GOT3 (cell line): ENCODE measurements around the gene TMEM156.

ENCODE experiments used
- DNase-seq: peaks from one replicate; lab custom pipeline; 2025; ENCODE audit warnings: mixed read lengths; lab: John Stamatoyannopoulos, UW

TMEM156 gene, protein sequence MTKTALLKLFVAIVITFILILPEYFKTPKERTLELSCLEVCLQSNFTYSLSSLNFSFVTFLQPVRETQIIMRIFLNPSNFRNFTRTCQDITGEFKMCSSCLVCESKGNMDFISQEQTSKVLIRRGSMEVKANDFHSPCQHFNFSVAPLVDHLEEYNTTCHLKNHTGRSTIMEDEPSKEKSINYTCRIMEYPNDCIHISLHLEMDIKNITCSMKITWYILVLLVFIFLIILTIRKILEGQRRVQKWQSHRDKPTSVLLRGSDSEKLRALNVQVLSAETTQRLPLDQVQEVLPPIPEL

DNA sequence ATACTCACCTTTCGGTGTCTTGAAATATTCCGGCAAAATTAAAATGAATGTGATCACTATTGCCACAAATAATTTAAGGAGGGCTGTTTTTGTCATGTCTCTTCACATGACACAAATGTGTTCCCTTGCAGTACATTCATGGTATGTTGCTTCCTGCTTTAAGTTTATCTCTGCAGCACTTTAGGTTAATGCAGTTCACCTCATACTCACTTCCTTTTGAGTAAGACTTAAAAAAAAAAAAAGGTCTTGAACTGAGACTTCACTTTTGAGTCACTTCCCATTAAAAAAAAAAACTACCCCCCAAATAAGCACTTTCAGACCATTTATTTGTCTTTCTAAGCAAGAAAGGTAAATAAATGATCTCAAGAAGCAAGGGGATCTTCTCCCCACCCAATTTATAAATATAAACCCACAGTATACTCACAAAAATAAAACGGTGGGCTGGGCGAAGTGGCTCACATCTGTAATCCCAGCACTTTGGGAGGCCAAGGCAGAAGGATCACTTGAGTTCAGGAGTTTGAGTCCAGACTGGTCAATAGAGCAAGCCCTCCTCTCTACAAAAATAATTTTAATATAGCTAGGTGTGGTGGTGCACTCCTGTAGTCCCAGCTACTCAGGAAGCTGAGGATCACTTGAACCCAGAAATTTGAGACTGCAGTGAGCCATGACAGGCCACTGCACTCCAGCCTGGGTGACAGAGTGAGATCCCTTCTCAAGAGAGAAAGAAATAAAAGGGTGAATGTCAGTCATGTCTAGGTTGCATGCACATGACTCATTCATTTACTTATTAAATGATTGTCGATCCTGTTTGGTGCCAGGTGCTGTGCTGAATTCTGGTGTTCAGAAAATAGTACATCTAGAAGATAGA lies at the start of gene TMEM156:
TSS of gene TMEM156 (minus strand) at position 192 of the 868 bp plus-strand sequence. CDS start at position 96, 96 bp downstream.
- DNase-seq: no peak

DNA sequence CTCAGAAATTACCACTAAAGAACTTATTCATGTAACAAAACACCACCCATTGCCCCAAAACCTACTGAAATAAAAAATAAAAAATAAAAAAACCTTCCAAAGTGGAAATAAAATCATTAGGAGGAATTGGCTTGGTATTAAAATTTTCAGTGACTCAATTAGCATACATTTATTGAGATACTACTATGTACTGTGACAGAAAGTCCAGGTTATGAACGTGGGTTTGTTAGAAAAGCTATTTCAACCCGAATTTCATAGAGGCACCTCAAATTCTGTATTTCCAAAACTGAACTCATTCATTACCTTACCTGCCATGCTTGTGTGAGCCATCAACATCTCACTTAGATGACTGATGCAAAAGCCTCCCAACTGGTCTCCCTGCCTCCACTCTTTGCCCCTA lies 46.6 kb upstream of the TMEM156 start:
- DNase-seq: no peak

DNA sequence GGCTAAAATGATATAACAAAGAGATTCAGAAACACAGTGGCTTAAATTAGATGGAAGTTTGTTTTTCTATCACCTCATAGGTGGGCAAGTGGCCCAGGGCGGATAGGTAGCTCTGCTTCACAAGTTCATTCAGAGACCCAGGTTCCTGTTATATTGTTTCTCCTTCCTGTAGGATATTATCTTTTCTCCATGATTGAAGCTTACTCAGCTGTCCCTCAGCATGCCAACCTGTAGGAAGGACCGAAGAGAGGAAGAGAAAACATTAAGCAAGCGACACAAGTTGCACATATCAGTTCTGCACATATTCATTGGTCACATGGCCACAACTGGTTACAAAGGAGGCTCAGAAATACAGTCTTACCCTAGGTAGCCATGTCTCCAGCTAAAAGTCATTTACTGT lies 36.7 kb upstream of the TMEM156 start:
- DNase-seq: no peak

DNA sequence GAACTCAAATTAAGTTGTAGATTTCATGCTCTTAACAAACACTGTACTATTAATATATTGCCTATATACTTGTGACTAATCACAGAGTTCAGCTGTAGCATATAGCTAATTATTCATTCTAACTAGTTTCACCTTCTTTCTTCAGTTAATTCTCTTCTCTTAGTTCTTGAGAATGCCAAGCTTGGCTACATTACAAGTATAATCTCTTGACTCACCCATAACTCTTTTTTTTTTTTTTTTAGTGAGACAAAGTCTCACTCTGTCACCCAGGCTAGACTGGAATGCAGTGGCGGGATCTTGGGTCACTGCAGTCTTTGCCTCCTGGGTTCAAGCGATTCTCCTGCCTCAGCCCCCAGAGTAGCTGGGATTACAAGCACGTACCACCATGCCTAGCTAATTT lies 35.2 kb upstream of the TMEM156 start:
- DNase-seq: no peak

DNA sequence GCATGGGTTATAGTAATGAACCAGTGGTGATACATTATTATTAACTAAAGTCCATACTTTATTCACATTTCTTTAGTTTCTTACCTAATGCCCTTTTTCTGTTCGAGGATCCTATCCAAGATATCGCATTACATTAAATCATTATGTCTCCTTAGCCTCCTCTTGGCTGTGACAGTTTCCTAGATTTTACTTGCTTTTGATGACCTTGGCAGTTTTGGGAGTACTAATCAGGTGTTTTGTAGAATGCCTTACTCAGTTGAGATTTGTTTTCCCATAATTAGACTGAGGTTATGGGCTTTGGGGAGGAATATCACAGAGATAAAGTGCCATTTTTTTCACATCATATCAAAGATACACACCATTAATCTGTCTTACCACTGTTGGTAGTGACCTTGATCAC lies 34.8 kb upstream of the TMEM156 start:
- DNase-seq: no peak

GRCh38 chr4:39066371-39066770 lies 34.2 kb upstream of the TMEM156 start:
- no peak for DNase-seq

DNA sequence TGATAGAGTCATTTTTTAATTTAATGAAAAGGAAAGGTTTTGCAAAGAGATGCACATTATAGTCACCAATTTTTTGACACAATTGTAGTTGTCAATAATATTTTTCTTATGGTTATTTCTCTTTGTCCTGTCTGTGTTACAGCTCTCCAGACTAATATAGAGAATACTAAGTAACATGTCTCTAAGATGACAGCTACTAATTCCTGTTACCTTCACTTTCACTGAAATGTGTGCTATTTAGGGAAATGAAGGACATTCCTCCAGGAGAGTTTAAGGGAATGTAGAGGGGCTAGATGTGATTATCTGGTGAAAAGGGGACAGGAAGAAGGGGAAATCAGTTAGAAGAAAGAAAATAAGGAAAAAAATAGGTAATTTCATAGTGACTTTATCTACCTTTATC lies 31.2 kb upstream of the TMEM156 start:
- DNase-seq: no peak

GRCh38 chr4:39062770-39063097 lies 30.5 kb upstream of the TMEM156 start:
- DNase-seq: no peak

DNA sequence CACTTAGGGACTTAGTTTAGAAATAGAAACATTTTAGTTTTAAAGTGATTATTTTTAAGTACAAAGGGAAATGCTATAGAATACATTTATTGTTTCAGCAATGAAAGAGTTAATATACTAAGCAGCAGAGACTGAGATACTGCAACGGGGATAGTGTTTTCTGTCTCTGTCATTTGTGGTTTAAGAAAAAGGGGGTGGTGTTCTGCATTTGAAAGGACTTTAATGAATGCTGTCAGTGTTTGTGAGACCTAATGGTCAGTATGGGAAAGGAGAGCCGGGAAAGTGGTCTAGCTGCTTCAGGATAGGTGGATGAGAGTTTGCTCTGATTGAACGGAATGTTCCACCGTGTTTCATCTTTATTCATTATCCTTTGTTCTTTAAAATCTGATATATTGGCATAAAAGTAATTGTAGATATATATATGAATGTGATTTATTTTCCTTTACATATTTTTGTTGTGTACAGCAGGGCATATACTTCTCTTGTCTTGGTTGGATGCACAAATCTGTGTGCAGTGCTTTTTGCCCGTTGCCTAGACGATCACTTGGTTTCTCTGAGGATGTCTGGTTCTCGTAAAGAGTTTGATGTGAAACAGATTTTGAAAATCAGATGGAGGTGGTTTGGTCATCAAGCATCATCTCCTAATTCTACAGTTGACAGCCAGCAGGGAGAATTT lies 30.0 kb upstream of the TMEM156 start, which contains the start of gene KLHL5:
TSS of gene KLHL5 (plus strand) at position 139 of the 676 bp plus-strand sequence. CDS start at position 560, 421 bp downstream.
- DNase-seq: no peak

DNA sequence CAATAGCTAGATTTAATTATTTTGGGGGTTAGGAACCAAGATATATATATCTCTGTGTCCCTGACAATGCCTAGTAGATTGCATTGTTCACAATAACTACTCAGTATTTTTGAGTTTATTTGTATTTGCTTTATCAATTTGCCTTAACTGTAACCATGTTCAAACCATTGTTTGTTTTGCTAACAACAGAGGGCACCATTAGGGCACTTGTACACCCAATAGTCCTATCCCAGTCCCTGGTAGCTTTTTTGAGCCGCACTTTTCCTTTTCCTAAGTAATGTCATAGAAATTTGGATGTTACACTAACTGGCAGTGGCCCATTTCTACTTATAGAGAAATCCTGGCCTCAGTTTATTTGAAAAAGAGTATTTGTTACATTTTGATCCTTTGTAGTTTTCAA lies 29.2 kb upstream of the TMEM156 start:
- no peak for DNase-seq

GRCh38 chr4:39056023-39056422 lies 23.8 kb upstream of the TMEM156 start:
- no peak for DNase-seq

DNA sequence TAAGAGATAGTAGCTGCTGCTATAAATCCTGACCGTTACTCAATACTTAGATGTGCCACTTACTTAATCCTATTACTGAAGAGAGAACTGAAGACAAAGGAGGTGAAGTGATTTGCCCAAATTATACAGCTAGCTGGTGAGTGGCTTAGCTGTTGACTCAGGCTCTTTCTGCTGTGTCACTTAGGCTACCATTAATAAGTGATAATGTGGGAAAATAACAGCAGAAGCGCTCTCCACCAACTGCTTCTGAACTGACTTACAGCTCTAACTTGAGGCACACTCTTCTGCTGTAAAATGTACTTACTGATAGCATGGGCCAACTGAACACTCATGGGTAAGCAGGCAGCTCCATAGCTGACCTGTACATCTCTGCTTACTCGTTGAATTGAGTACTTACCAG lies 22.3 kb upstream of the TMEM156 start:
- DNase-seq: no peak

GRCh38 chr4:39053983-39054382 lies 21.8 kb upstream of the TMEM156 start:
- no peak for DNase-seq

GRCh38 chr4:39051492-39051891 lies 19.3 kb upstream of the TMEM156 start:
- no peak for DNase-seq

DNA sequence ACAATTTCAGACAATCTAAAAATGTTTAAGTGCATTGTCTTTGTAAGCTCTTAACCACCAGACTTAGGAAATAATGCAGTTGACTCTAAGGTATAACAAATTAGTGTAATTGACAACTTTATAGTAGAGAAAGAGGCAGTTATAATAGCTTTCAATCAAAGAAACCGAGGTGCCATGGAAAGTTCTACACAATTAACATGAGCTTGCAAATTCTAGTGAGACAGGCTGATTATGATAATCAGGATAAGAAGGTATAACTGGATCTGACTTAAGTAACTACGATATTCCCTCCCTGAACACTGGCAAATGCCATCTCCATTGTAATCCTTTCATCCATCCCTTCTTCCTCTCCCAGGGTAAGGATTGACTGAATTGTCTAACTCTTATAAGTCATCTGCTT lies 18.4 kb upstream of the TMEM156 start:
- no peak for DNase-seq

GRCh38 chr4:39048311-39048710 lies 16.1 kb upstream of the TMEM156 start:
- no peak for DNase-seq

- DNase-seq: no peak
Measured at GRCh38 chr4:39047681-39048080, 15.5 kb upstream of the TMEM156 start.

DNA sequence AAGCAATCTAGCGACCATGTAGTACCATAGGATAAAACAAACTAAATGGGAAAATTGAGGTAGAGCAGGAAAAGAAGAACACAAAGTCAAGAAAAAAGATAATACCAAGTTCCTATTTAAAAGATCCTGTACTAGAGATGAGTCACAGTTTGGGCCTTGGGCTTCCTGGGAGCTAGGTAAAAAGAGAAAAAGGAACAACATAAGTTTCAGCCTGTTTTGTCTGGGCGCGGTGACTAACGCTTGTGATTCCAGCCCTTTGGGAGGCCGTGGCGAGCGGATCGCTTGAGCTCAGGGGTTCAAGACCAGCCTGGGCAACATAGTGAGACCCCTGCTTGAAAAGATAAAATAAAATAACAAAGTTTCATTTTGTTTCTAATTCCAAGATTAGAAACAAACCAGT lies 14.0 kb upstream of the TMEM156 start:
- no peak for DNase-seq

GRCh38 chr4:39045827-39046221 lies 13.6 kb upstream of the TMEM156 start:
- DNase-seq: no peak

DNA sequence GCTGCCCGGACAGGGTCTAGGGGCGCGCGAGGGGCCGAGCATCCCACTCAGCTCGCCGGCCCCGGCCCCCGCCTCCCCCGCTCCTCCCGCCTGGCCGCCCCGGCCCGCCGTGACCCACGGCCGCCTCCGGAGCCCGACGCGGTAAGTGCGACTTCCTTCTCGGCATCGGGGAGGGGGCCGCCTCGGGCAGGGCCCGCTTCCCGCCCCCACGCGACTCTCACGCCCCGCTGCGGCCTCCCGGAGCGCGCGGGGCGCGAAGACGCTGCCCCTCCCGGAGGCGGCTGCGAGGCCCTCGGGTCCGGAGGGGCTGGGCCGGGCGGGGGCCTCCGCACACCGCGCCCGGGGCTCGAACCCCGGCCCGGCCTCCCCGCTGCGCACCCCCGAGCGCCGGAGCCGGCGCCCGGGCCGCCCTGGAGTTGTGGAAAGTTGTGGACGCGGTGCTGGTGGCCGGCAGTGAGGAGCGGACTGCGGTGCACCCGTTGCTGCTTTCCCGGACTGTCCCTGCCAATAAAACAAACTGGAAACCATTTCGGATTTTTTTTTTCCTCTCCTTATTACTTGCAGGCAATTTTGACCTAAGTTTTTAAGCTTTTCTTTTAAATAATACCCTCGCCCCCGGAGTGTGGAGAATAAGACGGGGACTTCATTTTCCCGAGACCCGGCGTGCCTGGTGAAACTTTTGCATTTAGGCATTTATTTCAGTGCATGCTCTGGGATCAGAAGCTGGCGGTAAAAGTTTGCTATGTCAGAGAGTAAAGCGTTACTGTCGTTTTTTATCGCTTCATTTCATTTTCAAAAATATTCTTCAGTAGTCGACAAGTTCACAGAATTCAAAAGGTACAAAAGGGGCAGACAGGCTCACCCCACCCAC lies 13.0 kb upstream of the TMEM156 start:
- peak; percentile 47 for DNase-seq

GRCh38 chr4:39044364-39044955 lies 12.3 kb upstream of the TMEM156 start:
- peak; percentile 47 for DNase-seq
